ENCODE measurements around the gene KRTAP25-1. TPM values are rescaled to one million over a fixed set of nuclear protein-coding genes. Genes with fewer than 3 reads are reported as not detected.

The KRTAP25-1 gene
- total RNA-seq, 4 donors from 2014 or later: not detected

- Histone ChIP-seq H3K27ac (no peak overlapping the region), H3K27me3 (no peaks in the 10 kb centered on the region), H3K4me3 (no peak overlapping the region), H3K36me3 (no peaks in the 10 kb centered on the region), H3K4me1 (no peaks in the 10 kb centered on the region), H3K9me3 (no peaks in the 10 kb centered on the region)
- no peak for TF ChIP-seq POLR2A (IDR thresholded peaks at IDR 0.05)
- no peak for TF ChIP-seq CTCF (IDR thresholded peaks at IDR 0.05)
- no peak for TF ChIP-seq EP300 (IDR thresholded peaks at IDR 0.05)
- no peak for TF ChIP-seq POLR2AphosphoS5 (IDR thresholded peaks at IDR 0.05)
- WGBS: 71% methylated on average over 2 of the region's 2 CpGs
- no peak for DNase-seq (ENCODE audit: low spot score in 2 of 2)
These were observed 17.6 kb upstream of the KRTAP25-1 start for GRCh38 chr21:30306884-30307283.

GRCh38 chr21:30305136-30305535 is 15.8 kb upstream of the KRTAP25-1 start:
- H3K4me3 ChIP-seq: no peak overlapping the region
- TF ChIP-seq POLR2AphosphoS5 (IDR thresholded peaks at IDR 0.05): no peak
- TF ChIP-seq POLR2A (IDR thresholded peaks at IDR 0.05): no peak
- TF ChIP-seq CTCF (IDR thresholded peaks at IDR 0.05): no peak
- no peak for TF ChIP-seq EP300 (IDR thresholded peaks at IDR 0.05)
- peaks cover 6% of the 10 kb centered on the region for H3K9me3 ChIP-seq
- DNase-seq (ENCODE audit: low spot score in 2 of 2): no peak
- no peaks in the 10 kb centered on the region for H3K27me3 ChIP-seq
- WGBS: 58% methylated on average over 1 of the region's 1 CpG
- H3K4me1 ChIP-seq: no peaks in the 10 kb centered on the region
- no peak overlapping the region for H3K27ac ChIP-seq
- H3K36me3 ChIP-seq: no peaks in the 10 kb centered on the region

GRCh38 chr21:30282850-30283249 is 6.5 kb downstream of the KRTAP25-1 start, which contains the start of gene KRTAP24-1:
TSS of gene KRTAP24-1 (minus strand) at chr21:30282950. CDS start at chr21:30282932, 18 bp downstream.
- TF ChIP-seq EP300 (IDR thresholded peaks at IDR 0.05) (no peak), POLR2A (IDR thresholded peaks at IDR 0.05) (no peak), CTCF (IDR thresholded peaks at IDR 0.05) (no peak)
- Histone ChIP-seq H3K4me1 (no peaks in the 10 kb centered on the region), H3K36me3 (no peaks in the 10 kb centered on the region), H3K27ac (no peak within 1 kb of the TSS), H3K4me3 (no peak within 1 kb of the TSS), H3K27me3 (no peaks in the 10 kb centered on the region), H3K9me3 (no peaks in the 10 kb centered on the region)
- DNase-seq (ENCODE audit: low spot score in 2 of 2): no peak
- 71% methylated on average over 3 of the region's 3 CpGs for WGBS

- WGBS: 76% methylated on average over 1 of the region's 1 CpG
- no peaks in the 10 kb centered on the region for H3K4me1 ChIP-seq
- DNase-seq (ENCODE audit: low spot score in 2 of 2): no peak
- TF ChIP-seq POLR2AphosphoS5 (IDR thresholded peaks at IDR 0.05) (no peak), CTCF (IDR thresholded peaks at IDR 0.05) (no peak), EP300 (IDR thresholded peaks at IDR 0.05) (no peak), POLR2A (IDR thresholded peaks at IDR 0.05) (no peak)
- no peaks in the 10 kb centered on the region for H3K27me3 ChIP-seq
- no peak overlapping the region for H3K27ac ChIP-seq
- no peak overlapping the region for H3K4me3 ChIP-seq
- H3K9me3 ChIP-seq: no peaks in the 10 kb centered on the region
- no peaks in the 10 kb centered on the region for H3K36me3 ChIP-seq
These were observed 17.7 kb downstream of the KRTAP25-1 start for GRCh38 chr21:30271611-30272010.

- TF ChIP-seq CTCF (IDR thresholded peaks at IDR 0.05) (no peak), EP300 (IDR thresholded peaks at IDR 0.05) (no peak), POLR2A (IDR thresholded peaks at IDR 0.05) (no peak), POLR2AphosphoS5 (IDR thresholded peaks at IDR 0.05) (no peak)
- H3K27ac ChIP-seq: no peak overlapping the region
- DNase-seq (ENCODE audit: low spot score in 2 of 2): no peak
- H3K9me3 ChIP-seq: no peaks in the 10 kb centered on the region
- no peaks in the 10 kb centered on the region for H3K36me3 ChIP-seq
- H3K4me3 ChIP-seq: no peak overlapping the region
- H3K4me1 ChIP-seq: no peaks in the 10 kb centered on the region
- no peaks in the 10 kb centered on the region for H3K27me3 ChIP-seq
- 71% methylated on average over 5 of the region's 5 CpGs for WGBS
These were observed 18.2 kb downstream of the KRTAP25-1 start for GRCh38 chr21:30271156-30271555.
